ENCODE results near the gene TNRC6C.
"Not testable (repeated sequence)": the region's sequence is repeated elsewhere in the genome, so short reads cannot be mapped to it uniquely, and the experiment has no call there.

The TNRC6C gene

GRCh38 chr17:77963441-77963840 lies 4.9 kb downstream of the TNRC6C start:
- DNase-seq (ENCODE audit: low read depth) = peak; percentile 94

GRCh38 chr17:77965352-77965751 lies 6.8 kb downstream of the TNRC6C start:
- no peak for DNase-seq (ENCODE audit: low read depth)

- peak; percentile 51 for DNase-seq (ENCODE audit: low read depth)
Observed at GRCh38 chr17:77966476-77966875, 8.0 kb downstream of the TNRC6C start.

- DNase-seq (ENCODE audit: low read depth) = no peak
Observed at GRCh38 chr17:77968788-77969187, 10.3 kb downstream of the TNRC6C start.

- not testable (repeated sequence) for DNase-seq (ENCODE audit: low read depth)
Observed at GRCh38 chr17:77972271-77972670, 13.8 kb downstream of the TNRC6C start.

GRCh38 chr17:77973953-77974352 lies 15.4 kb downstream of the TNRC6C start:
- DNase-seq (ENCODE audit: low read depth) = no peak

- DNase-seq (ENCODE audit: low read depth) = no peak
Observed at GRCh38 chr17:77974396-77974795, 15.9 kb downstream of the TNRC6C start.

- not testable (repeated sequence) for DNase-seq (ENCODE audit: low read depth)
Observed at GRCh38 chr17:77982430-77982829, 23.9 kb downstream of the TNRC6C start.

GRCh38 chr17:77990301-77990700 lies 31.8 kb downstream of the TNRC6C start:
- DNase-seq (ENCODE audit: low read depth) = no peak

- not testable (repeated sequence) for DNase-seq (ENCODE audit: low read depth)
Observed at GRCh38 chr17:77993735-77994134, 35.2 kb downstream of the TNRC6C start.

- DNase-seq (ENCODE audit: low read depth) = no peak
Observed at GRCh38 chr17:77995146-77995852, 36.8 kb downstream of the TNRC6C start.

GRCh38 chr17:77996256-77996655 lies 37.8 kb downstream of the TNRC6C start:
- no peak for DNase-seq (ENCODE audit: low read depth)

- DNase-seq (ENCODE audit: low read depth) = peak; percentile 41
Observed at GRCh38 chr17:77999413-78000173, 41.1 kb downstream of the TNRC6C start.

- DNase-seq (ENCODE audit: low read depth) = peak; percentile 87
Observed at GRCh38 chr17:78000341-78000740, 41.8 kb downstream of the TNRC6C start.

GRCh38 chr17:78001182-78001581 lies 42.7 kb downstream of the TNRC6C start:
- DNase-seq (ENCODE audit: low read depth) = no peak

GRCh38 chr17:78001612-78002011 lies 43.1 kb downstream of the TNRC6C start:
- no peak for DNase-seq (ENCODE audit: low read depth)

GRCh38 chr17:78002166-78002565 lies 43.7 kb downstream of the TNRC6C start:
- DNase-seq (ENCODE audit: low read depth) = no peak

GRCh38 chr17:78005452-78006171 lies 47.1 kb downstream of the TNRC6C start:
- DNase-seq (ENCODE audit: low read depth) = no peak

GRCh38 chr17:78006338-78006737 lies 47.8 kb downstream of the TNRC6C start:
- DNase-seq (ENCODE audit: low read depth) = no peak

- no peak for DNase-seq (ENCODE audit: low read depth)
Observed at GRCh38 chr17:78007647-78008046, 49.1 kb downstream of the TNRC6C start.

GRCh38 chr17:78010759-78011158 lies 52.3 kb downstream of the TNRC6C start:
- DNase-seq (ENCODE audit: low read depth) = no peak

GRCh38 chr17:78012428-78012827 lies 53.9 kb downstream of the TNRC6C start:
- no peak for DNase-seq (ENCODE audit: low read depth)
